ENCODE results near the gene DLGAP1. TPM values are rescaled to one million over a fixed set of nuclear protein-coding genes. Genes with fewer than 3 reads are reported as not detected.
A peak's percentile ranks its signal among the peaks of the same experiment; 100 is the strongest.

Gene DLGAP1
- total RNA-seq, 1 experiment from 2014 or later = 23.2 TPM

- Histone ChIP-seq H3K27me3 (ENCODE audit: insufficient read depth, low read length) (no peaks in the 10 kb centered on the region), H4K20me1 (ENCODE audit: control insufficient read depth, insufficient read depth, insufficient read length) (no peaks in the 10 kb centered on the region), H3K9ac (ENCODE audit: extremely low read depth, insufficient read length, low read length) (no peak overlapping the region), H3K14ac (ENCODE audit: insufficient read depth, low read length) (no peak overlapping the region), H2AFZ (ENCODE audit: low read length) (no peak overlapping the region), H3K79me1 (ENCODE audit: insufficient read depth, low read depth, low read length, poor library complexity, severe bottlenecking) (no peaks in the 10 kb centered on the region), H2BK120ac (ENCODE audit: low read depth, low read length, poor library complexity, severe bottlenecking) (no peak overlapping the region), H4K8ac (replicated peaks; ENCODE audit: insufficient read length, low read depth, low read length) (no peak overlapping the region), H2BK15ac (ENCODE audit: low read depth, low read length) (no peak overlapping the region), H3T11ph (ENCODE audit: low read length) (no peak overlapping the region), H3K79me2 (ENCODE audit: insufficient read depth, low read length) (no peaks in the 10 kb centered on the region), H3K23me2 (ENCODE audit: insufficient read length, low read depth, low read length, poor library complexity, severe bottlenecking) (no peaks in the 10 kb centered on the region), H2AK5ac (ENCODE audit: insufficient read length, low read length) (no peak overlapping the region), H3K9me3 (ENCODE audit: control insufficient read depth, low read depth, low read length) (no peaks in the 10 kb centered on the region), H4K5ac (ENCODE audit: insufficient read length, low read depth, low read length) (no peak overlapping the region), H2BK12ac (ENCODE audit: insufficient read length, low read depth, low read length) (no peak overlapping the region), H2BK20ac (ENCODE audit: low read depth, low read length, poor library complexity, severe bottlenecking) (no peak overlapping the region), H2BK5ac (ENCODE audit: insufficient read length, low read length) (no peak overlapping the region), H3K27ac (ENCODE audit: insufficient read length, low read depth, low read length) (no peak overlapping the region), H3K4ac (ENCODE audit: low read depth, low read length) (no peak overlapping the region), H4K91ac (ENCODE audit: insufficient read length, low read depth, low read length) (no peak overlapping the region), H3K4me1 (ENCODE audit: insufficient read depth, low read length) (peaks cover 5% of the 10 kb centered on the region; the same call in 1 of the 2 replicates), H3K56ac (ENCODE audit: insufficient read length, low read depth, low read length) (no peak overlapping the region), H3K18ac (ENCODE audit: insufficient read length, low read depth, low read length) (no peak overlapping the region), H3K4me2 (ENCODE audit: insufficient read depth, insufficient read length, low read length) (no peak overlapping the region), H3K23ac (ENCODE audit: insufficient read length, low read depth, low read length) (no peak overlapping the region)
- H3K27ac Mint-ChIP-seq = peak overlapping the region in 1 of 3 experiments; percentile 65; a peak in 2 of 7 replicates
- H3K4me3 Mint-ChIP-seq = 0 out of 5 replicates have a peak overlapping the region, but pooled peaks of 1 of the 2 experiments have one; percentile 33
- H3K27me3 Mint-ChIP-seq (ENCODE audit: low read depth) = no peaks in the 10 kb centered on the region
- no peaks in the 10 kb centered on the region; a peak in 1 of 5 replicates for H3K9me3 Mint-ChIP-seq
- peaks cover 30 to 31% of the 10 kb centered on the region in 2 experiments for H3K4me1 Mint-ChIP-seq
- no peak for TF ChIP-seq CTCF (conservative IDR thresholded peaks at IDR 0.05)
- peaks cover 0 to 12% (median 4%) of the 10 kb centered on the region in 3 experiments; a peak in 5 of 7 replicates for H3K36me3 Mint-ChIP-seq (ENCODE audit: insufficient read depth in 1 of 3, low read depth in 3 of 3)
- WGBS (ENCODE audit: extremely low coverage, insufficient read length, low lambda C conversion rate) = no CpG with 5 or more reads among the region's 1 CpG
- DNase-seq = no peak
Measured at GRCh38 chr18:4335386-4335785, 119.7 kb downstream of the DLGAP1 start.
